Hematopoietic multipotent progenitor cell treated with erythropoietin and hydrocortisone succinate and interleukin-3 and kit ligand, for 15 days (in vitro differentiated cells): ENCODE measurements around the gene GGA2.
"Not testable (repeated sequence)": the region's sequence is repeated elsewhere in the genome, so short reads cannot be mapped to it uniquely, and the experiment has no call there.

ENCODE experiments used
- DNase-seq: peaks from one replicate; pipeline ENCODE4 v3.0.0-alpha.2; 2015; ENCODE audit warnings: low spot score

Gene GGA2

GRCh38 chr16:23504076-23504452 is 6.2 kb downstream of the GGA2 start:
- DNase-seq: no peak

DNA sequence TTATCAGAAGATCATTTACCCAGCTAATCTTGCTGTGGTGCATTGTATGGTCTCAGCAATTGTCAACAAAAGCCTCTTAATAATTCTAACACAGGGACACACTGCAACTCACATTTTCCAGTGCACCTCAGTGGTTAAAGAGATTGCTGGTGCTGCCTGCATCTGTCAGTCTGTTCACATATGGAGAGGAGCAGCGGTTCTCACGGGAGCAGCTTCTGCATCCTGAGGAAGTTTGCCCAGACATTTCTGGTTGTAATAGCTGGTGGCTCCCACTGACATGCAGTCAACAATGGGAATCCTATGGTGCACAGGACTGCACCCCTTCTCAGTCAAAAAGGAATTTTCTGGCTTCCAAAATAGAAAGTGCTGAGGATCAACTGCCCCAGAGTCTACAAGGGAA is 7.8 kb downstream of the GGA2 start:
- no peak for DNase-seq

- no peak for DNase-seq
Observed at GRCh38 chr16:23501291-23501690, 9.0 kb downstream of the GGA2 start.

- no peak for DNase-seq
Observed at GRCh38 chr16:23500862-23501225, 9.4 kb downstream of the GGA2 start.

DNA sequence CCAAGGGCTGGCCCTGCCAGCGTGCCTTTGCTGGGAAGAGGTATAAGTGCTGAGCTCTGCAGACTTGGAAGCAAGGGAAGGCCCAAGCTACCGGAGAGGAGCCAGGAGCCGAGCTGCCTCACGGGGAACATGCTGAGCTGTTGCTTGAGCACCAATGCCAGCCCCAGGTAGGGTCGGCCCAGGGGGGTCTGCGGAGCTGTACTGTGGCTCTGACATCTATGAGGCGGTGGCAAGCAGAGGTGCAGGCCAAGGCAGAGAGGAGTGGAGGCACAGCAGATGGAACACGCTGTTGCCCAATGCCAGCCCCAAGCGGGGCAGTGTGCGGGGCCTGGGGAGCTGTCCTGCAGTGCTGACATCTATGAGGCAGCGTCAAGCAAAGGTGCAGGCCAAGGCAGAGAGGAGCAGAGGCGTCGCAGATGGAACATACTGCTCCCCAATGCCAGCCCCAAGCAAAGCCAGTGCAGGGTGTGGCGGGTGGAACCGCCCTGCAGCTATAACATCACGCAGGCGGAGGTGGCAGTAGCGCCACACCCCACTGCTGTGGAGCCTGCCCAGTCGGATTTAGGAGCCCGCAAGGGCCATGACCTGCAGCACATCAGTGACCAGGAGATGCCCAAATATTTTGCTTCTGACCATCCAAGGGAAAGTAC is 10.0 kb downstream of the GGA2 start:
- DNase-seq: peak; percentile 69

DNA sequence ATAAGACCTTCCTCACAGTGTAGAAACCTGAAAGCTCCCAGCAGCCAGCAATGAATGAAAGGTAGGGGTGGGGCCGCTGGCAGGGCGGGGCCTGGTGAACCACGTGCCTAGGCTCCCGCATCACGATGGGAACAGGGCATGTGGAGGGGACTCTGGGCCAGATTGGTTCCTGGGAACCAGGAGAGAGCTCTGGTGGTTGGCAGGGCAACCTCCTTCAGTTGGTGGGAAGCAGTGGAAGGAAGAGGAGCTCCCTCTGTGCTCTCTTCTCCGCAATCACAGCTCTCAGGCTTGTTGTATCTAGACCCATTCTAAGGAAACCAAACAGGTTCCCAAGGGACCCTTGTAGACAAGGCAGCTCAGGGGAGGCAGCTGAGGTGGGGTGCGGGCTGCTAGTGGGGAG is 10.5 kb downstream of the GGA2 start:
- no peak for DNase-seq

DNA sequence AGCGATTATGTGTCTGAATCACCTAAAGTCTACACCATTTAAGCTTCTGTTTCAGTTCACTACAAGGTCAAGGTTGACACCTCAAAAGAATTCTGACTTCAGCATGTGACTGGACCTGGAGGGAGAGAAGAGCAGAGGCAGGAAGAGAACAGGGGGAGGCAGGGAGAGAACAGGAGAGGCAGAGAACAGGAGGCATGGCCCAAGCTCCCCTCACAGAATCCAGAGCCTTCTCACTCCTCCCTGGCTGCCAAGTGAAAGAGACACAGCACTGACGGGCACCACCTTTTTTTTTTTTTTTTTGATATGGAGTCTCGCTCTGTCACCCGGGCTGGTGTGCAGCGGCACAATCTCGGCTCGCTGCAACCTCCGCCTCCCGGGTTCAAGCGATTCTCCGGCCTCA is 11.4 kb downstream of the GGA2 start:
- DNase-seq: no peak

GRCh38 chr16:23497543-23497868 is 12.8 kb downstream of the GGA2 start:
- DNase-seq: no peak

GRCh38 chr16:23496821-23497542 is 13.3 kb downstream of the GGA2 start:
- no peak for DNase-seq

DNA sequence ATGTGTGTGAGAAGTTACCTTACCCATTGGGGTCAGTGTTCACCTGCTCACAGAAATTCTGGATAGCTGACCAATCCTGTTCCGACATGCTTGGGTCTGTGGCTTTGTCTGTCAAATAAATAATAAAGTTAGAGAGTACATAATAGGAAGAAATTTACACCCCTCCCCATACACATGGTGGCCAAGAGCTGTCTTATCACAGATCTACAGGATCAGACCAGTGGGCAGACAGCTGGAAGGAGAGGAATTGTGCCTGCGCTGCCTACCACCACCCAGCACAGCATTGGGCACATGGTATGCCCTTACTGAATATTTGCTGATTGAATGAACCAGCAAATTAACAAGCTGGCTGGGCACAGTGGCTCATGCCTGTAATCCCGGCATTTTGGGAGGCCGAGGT is 14.6 kb downstream of the GGA2 start:
- no peak for DNase-seq

DNA sequence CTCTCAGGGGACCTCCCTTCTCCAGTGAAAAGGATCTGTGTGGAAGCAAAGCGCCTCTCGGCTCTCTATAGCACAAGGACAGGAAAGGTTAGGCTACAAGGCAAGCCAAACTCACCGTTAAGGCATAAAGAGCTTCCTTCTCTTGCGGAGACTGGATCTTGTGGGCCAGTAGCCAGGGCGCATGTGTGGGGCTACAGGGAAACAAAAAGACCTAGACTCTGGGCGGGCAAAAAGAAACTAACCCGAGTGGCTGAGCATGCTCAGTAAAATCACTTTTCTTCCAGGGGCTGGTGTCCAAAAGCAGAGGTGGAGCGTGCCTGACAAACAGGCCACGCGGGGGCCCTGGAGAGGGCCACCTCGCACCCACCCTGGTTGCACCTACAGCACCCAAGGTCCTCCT is 16.1 kb downstream of the GGA2 start:
- no peak for DNase-seq

- DNase-seq: no peak
Observed at GRCh38 chr16:23491490-23492391, 18.6 kb downstream of the GGA2 start.

DNA sequence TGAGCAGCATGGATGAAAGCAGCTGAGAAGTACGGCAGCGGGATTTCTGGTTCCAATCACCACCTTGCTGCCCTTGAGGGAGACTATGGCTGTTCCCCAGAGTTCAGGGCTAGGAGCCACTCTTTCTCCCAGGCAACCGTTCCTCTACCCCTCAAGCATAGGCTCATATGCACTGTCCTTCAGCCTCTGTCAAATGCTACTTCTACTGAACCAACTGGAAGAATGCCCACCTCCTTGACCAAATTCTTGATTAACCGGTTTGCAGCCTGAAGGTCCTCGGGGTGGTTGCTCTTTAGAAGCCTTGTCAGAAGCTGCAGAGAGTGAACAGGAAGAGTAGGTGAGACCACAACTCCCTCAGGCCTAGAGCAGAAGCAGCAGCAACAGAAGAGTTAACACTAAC is 23.8 kb downstream of the GGA2 start:
- DNase-seq: no peak

DNA sequence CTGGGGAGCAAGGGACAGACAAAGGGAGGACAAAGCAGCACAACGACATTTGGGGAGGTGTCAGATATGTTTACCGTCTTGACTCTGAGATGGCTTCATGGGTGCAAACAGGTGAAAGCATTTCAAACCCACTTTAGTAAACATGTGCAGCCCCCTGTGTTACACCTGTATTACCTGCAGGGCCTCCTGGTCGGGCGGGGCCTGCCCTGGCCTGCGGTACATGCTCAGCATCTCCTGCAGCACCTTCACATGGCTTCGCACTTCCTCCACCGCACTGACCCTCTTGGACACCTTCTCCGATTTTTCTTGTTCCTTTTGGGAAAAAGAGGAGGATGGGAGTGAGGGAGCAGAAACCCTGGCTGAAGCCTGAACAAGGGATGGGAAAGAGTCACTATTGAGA is 24.5 kb downstream of the GGA2 start:
- DNase-seq: no peak

DNA sequence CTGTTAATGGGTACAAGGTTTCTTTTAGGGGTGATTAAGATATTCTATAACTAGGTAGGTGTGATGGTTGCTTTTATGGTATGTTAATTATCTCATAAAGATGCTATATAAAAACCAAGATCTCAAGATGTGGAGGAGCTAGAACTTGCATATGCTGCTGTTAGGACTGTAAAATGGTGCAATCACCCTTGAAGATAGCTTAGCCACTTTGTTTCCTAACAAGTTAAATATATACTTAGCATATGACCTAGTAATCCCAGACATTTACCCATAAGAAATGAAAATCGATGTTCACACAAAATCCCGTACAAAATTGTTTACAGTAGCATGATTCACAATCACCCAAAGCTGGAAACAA is 25.1 kb downstream of the GGA2 start:
- no peak for DNase-seq

DNA sequence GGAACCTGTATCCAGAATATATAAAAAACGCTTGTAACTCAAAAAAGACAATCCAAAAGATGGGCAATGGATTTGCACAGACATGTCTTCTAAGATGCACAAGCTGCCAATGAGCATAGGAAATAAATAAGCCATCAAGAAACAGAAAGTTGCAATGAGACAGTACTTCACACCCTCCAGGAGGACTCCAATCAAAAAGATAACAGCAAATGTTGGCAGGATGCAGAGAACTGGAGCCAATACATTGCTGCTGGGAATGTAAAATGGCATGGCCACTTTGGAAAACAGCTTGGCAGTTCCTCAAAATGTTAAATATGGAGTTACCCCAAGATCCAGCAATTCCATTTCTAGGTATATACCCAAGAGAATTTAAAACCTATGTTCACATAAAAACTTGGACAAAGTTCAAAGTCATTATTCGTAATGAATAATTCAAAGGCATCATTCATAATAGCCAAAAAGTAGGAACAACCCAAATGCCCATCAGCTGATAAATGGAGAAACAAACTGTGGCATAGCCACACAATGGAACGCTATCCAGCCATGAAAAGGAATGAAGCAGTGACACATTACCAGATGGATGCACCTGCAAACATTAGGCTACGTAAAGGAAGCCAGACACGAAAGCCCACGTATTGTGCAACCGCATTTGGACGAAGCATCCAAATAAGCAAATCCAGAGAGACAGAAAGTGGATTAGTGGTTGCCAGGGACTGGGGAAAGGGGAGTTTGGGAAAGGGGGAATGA is 25.6 kb downstream of the GGA2 start:
- no peak for DNase-seq

DNA sequence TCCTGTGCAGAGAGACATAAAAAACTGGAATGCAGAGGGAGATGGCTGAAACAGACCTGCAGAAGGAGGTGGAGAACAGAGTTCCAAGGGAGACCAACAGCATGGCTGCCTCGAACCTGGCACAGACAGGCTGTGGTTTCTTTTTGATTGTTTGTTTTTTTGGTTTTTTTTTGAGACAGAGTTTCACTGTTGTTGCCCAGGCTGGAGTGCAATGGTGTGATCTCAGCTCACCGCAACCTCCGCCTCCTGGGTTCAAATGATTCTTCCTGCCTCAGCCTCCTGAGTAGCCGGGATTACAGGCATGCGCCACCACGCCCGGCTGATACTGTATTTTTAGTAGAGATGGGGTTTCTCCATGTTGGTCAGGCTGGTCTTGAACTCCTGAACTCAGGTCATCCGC is 26.8 kb downstream of the GGA2 start:
- DNase-seq: not testable (repeated sequence)

DNA sequence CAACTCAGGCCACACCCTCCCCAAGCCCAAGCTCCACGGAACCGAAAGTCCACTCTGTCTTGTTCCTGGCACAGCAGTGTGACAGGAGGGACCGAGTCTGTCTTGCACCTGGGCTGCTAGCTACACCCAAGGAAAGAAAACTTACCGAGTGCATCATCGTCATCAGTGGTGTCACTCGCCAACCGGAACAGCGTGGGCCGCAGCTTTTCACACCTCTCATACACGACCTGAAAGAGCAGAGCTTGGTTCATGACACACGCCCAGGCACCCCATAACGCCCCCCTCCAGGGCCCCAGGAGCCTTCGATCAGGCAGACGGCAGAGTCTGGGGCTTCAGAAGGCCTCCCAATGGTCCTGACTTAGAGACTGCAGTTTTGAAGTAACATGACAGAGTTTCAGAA is 27.5 kb downstream of the GGA2 start:
- DNase-seq: no peak

GRCh38 chr16:23480257-23480656 is 30.0 kb downstream of the GGA2 start:
- DNase-seq: no peak

DNA sequence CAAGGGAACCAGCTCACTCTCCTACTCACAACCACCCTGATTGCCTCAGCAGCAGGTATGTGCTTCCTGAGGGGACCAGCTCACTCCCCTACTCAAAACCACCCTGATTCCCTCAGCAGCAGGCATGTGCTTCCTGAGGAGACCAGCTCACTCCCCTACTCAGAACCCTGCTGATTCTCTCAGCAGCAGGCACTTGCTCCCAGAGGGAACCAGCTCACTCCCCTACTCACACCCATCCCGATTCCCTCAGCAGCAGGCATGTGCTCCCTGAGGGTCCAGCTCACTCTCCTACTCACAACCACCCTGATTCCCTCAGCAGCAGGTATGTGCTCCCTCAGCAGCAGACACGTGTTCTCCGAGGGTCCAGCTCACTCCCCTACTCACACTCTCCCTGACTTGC is 31.2 kb downstream of the GGA2 start:
- DNase-seq: no peak

GRCh38 chr16:23478566-23478965 is 31.7 kb downstream of the GGA2 start:
- DNase-seq: no peak

DNA sequence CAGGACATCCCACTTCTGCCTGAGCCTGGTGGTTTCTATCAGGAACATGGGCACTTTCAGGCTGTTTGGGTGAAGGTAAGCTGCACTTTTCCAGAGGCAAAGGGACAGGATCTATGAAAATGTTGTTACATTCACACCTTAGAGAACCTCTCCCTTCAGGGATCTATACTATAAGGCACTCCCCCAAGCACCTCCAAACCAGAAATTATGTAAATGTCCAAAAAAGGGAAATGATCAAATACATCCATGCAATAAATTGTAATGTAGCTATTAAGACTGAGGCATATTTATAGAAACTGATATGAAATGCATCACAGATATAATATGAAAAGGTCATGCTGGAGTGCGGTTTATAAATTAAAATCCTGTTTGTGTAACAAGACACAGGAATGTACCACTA is 34.0 kb downstream of the GGA2 start:
- DNase-seq: no peak

DNA sequence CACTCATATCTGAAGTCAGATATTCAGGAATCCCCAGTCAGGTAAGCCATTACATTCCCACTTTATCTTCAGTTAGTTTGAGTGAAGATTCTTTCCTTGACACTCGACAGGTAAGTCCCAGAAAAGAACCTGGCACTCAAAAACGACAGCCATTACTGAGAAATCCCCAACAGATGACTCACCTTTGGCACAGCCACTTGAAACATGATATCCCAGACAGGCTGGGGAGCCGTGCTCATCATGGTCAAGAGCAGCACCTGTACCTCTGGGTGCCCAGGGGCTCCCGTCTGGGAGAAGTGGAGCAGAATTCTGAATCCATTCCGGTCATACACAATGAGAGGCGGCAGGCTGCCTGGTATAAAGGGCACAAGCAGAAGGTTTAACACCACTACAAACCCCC is 40.5 kb downstream of the GGA2 start:
- DNase-seq: no peak
